Measurements from ENCODE around the gene PABPN1L. TPM values are rescaled to one million over a fixed set of nuclear protein-coding genes. Genes with fewer than 3 reads are reported as not detected.

The PABPN1L gene
- total and polyA plus RNA-seq, 10 of the 15 experiments (the other 5 are each of a cell fraction or from before 2014, with no cell fraction given), result not detected

- Histone ChIP-seq H3K79me2 (ENCODE audit: control insufficient read depth, insufficient read depth, low read length) (no peaks in the 10 kb centered on the region), H3K4me2 (ENCODE audit: control insufficient read depth, insufficient read depth) (no peak overlapping the region), H3K4me1 (ENCODE audit: control insufficient read depth, insufficient read depth, low read length) (no peaks in the 10 kb centered on the region), H3K9ac (ENCODE audit: control insufficient read depth, insufficient read depth, low read length) (no peak overlapping the region), H2AFZ (ENCODE audit: control insufficient read depth, low read depth, low read length) (no peak overlapping the region), H3K27ac (ENCODE audit: control insufficient read depth, insufficient read depth) (no peak overlapping the region), H3K36me3 (ENCODE audit: control insufficient read depth in 2 of 2, insufficient read depth in 2 of 2, low read length in 1 of 2) (peaks cover 2 to 4% of the 10 kb centered on the region in 2 experiments; a peak in 3 of 4 replicates), H3K4me3 (no peak overlapping the region), H3K9me3 (replicated peaks; ENCODE audit: control insufficient read depth, insufficient read depth, low read length) (no peaks in the 10 kb centered on the region), H4K20me1 (ENCODE audit: control insufficient read depth, insufficient read depth) (no peaks in the 10 kb centered on the region), H3K27me3 (replicated peaks in 1 of 2; ENCODE audit: control insufficient read depth in 2 of 2, insufficient read depth in 2 of 2, low read length in 1 of 2) (no peaks in the 10 kb centered on the region)
- CTCF ChIA-PET, result no interaction called here
- SMC1A ChIA-PET (ENCODE audit: uncharacterized antibody, unreplicated experiment), result interaction anchor here (1.3 kb wide), 1 partner anchor 225 kb away, joined by 3 read pairs; no protein-coding TSS in a partner anchor
- no peak for FAIRE-seq
- intact Hi-C loops (cut with micrococcal nuclease; ENCODE audit: unreplicated experiment), result no loop called here
- DNase-seq (ENCODE audit: low read depth, low spot score), result no peak
- in situ Hi-C loops (cut with MboI), result no loop called here
- no peak for TF ChIP-seq FOXM1 (IDR thresholded peaks at IDR 0.05; ENCODE audit: low read depth, low read length)
- TF ChIP-seq TBL1XR1 (IDR thresholded peaks at IDR 0.05; ENCODE audit: low read depth, low read length), result no peak
- TF ChIP-seq CEBPZ (IDR thresholded peaks at IDR 0.05; ENCODE audit: low read depth, low read length), result no peak
- no peak for TF ChIP-seq CBX5 (IDR thresholded peaks at IDR 0.05; ENCODE audit: low read depth)
- no peak for TF ChIP-seq IKZF2 (IDR thresholded peaks at IDR 0.05)
- TF ChIP-seq HDAC2 (IDR thresholded peaks at IDR 0.05), result no peak
- TF ChIP-seq TAF1 (IDR thresholded peaks at IDR 0.05; ENCODE audit: borderline replicate concordance, low read depth, low read length), result no peak
- TF ChIP-seq PAX8 (IDR thresholded peaks at IDR 0.05), result no peak
- no peak for TF ChIP-seq MYC (IDR thresholded peaks at IDR 0.05; ENCODE audit: insufficient read depth, insufficient read length, insufficient replicate concordance, low read length, severe bottlenecking)
- no peak for TF ChIP-seq PBX3 (IDR thresholded peaks at IDR 0.05; ENCODE audit: insufficient replicate concordance, low read depth, low read length)
- no peak for TF ChIP-seq NFYA (IDR thresholded peaks at IDR 0.05; ENCODE audit: borderline replicate concordance, low read depth, low read length)
- TF ChIP-seq CHD1 (IDR thresholded peaks at IDR 0.05; ENCODE audit: low read depth, low read length), result no peak
- no peak for TF ChIP-seq JUNB (IDR thresholded peaks at IDR 0.05)
- TF ChIP-seq, protein P1, sequence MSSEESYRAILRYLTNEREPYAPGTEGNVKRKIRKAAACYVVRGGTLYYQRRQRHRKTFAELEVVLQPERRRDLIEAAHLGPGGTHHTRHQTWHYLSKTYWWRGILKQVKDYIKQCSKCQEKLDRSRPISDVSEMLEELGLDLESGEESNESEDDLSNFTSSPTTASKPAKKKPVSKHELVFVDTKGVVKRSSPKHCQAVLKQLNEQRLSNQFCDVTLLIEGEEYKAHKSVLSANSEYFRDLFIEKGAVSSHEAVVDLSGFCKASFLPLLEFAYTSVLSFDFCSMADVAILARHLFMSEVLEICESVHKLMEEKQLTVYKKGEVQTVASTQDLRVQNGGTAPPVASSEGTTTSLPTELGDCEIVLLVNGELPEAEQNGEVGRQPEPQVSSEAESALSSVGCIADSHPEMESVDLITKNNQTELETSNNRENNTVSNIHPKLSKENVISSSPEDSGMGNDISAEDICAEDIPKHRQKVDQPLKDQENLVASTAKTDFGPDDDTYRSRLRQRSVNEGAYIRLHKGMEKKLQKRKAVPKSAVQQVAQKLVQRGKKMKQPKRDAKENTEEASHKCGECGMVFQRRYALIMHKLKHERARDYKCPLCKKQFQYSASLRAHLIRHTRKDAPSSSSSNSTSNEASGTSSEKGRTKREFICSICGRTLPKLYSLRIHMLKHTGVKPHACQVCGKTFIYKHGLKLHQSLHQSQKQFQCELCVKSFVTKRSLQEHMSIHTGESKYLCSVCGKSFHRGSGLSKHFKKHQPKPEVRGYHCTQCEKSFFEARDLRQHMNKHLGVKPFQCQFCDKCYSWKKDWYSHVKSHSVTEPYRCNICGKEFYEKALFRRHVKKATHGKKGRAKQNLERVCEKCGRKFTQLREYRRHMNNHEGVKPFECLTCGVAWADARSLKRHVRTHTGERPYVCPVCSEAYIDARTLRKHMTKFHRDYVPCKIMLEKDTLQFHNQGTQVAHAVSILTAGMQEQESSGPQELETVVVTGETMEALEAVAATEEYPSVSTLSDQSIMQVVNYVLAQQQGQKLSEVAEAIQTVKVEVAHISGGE (CRISPR knock-in tag; IDR thresholded peaks at IDR 0.05), result no peak
- TF ChIP-seq, protein P2, sequence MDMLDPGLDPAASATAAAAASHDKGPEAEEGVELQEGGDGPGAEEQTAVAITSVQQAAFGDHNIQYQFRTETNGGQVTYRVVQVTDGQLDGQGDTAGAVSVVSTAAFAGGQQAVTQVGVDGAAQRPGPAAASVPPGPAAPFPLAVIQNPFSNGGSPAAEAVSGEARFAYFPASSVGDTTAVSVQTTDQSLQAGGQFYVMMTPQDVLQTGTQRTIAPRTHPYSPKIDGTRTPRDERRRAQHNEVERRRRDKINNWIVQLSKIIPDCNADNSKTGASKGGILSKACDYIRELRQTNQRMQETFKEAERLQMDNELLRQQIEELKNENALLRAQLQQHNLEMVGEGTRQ (IDR thresholded peaks at IDR 0.05; ENCODE audit: borderline replicate concordance, low read depth, low read length), result no peak
- WGBS (ENCODE audit: insufficient coverage, insufficient replicate concordance, low lambda C conversion rate, missing lambda C conversion rate), result 94% methylated on average over 20 of the region's 20 CpGs
- POLR2A ChIA-PET, result no interaction called here
- RAD21 ChIA-PET (ENCODE audit: unreplicated experiment), result no interaction called here
- no peak for ATAC-seq
- no TSS peak for BruUV-seq (replicated peaks)
These were observed 11.9 kb upstream of the PABPN1L start for GRCh38 chr16:88878356-88878755.
